Stimulated activated CD8-positive, alpha-beta memory T cell treated with anti-CD3 and anti-CD28 coated beads, Interleukin-7, amount 100 ng/mL, for 48 hours (primary cell): ENCODE results near the gene PODNL1.

Source experiments
- DNase-seq, 2 donors: peaks; one replicate each; pipeline ENCODE4 v3.0.0-alpha.2; 2020; ENCODE audit warnings: low read depth in 1 of 2; ENCODE audit errors: extremely low read depth in 1 of 2

The PODNL1 gene, protein sequence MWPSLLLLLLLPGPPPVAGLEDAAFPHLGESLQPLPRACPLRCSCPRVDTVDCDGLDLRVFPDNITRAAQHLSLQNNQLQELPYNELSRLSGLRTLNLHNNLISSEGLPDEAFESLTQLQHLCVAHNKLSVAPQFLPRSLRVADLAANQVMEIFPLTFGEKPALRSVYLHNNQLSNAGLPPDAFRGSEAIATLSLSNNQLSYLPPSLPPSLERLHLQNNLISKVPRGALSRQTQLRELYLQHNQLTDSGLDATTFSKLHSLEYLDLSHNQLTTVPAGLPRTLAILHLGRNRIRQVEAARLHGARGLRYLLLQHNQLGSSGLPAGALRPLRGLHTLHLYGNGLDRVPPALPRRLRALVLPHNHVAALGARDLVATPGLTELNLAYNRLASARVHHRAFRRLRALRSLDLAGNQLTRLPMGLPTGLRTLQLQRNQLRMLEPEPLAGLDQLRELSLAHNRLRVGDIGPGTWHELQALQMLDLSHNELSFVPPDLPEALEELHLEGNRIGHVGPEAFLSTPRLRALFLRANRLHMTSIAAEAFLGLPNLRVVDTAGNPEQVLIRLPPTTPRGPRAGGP

DNA sequence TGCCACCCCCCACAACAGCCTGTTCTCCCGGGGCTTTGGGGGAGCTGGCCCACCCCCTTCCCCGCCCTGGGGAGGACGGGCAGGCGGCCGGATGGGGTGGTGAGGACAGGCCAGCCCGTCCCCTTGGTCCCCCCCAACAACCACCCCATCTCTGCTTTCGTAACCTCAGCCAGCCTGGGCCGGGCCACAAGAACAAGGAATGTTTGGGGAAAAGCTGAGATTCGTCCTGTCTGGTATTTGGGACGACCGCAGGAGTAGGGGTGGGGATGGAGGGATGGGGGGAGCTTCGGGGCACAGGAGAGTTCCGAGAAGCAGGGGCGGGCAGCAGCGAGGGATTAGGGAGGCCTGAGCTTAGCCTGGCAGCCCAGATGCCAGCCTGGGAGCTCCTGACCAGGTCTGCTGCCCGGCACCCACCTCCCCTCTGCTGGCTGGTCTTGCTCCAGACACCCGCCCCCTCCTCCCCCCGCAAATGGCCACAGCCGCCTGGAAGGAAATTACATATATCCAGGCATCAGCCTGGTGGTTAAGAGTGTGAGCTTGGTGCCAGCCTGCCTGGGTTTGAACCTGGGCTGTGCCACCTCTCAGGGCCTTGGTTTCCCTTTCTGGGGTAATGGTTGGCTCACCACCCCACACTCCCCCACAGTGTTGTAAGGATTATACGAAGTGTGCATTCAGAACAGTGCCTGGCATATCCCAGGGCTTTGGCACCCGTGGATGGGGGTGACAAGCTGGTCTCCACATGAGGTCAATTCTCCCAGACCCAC lies at the start of gene PODNL1:
Gene PODNL1, minus strand, starts transcription at position 117 of the 764 bp plus-strand sequence. CDS start 236 bp downstream, outside the sequence.
- no peak for DNase-seq

DNA sequence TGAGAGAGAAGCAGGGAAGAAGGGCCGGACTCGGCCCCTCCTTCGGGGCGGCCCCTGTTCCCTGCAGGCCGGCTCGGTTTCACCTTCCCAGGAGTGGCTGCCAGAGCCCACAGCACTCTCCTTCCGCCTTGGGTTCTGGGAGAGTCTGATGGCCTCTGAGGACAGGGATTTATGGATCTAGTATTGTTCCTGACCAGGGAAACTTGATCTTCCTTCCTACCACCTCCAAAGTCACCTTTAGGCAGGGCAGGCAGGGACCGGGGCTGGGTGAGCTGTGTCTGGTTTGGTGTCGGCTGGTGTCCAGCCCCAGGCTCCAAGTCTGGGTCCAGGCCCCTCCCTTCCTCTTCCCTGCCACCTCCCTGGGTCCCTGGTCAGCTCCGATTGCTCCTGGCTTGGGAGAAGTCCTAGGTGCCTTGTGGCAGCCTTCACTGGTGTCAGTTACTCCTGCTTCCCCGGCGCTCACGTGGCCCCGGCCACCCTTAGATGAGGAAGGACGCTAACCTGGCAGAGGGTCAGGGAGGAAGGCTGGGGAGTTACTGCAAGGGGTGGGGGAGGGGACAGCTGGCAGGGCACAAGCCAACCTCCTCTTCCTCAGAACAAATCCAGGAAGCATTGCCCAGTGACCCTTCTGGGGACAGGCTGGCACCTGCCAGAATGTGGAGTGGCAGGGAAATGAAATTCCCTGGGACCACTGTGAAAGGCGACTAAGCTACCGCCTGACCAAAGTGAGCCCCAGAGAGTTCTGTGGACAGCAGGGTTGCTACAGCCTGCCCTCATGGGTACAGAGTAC lies 49.1 kb upstream of the PODNL1 start:
- DNase-seq, result no peak

DNA sequence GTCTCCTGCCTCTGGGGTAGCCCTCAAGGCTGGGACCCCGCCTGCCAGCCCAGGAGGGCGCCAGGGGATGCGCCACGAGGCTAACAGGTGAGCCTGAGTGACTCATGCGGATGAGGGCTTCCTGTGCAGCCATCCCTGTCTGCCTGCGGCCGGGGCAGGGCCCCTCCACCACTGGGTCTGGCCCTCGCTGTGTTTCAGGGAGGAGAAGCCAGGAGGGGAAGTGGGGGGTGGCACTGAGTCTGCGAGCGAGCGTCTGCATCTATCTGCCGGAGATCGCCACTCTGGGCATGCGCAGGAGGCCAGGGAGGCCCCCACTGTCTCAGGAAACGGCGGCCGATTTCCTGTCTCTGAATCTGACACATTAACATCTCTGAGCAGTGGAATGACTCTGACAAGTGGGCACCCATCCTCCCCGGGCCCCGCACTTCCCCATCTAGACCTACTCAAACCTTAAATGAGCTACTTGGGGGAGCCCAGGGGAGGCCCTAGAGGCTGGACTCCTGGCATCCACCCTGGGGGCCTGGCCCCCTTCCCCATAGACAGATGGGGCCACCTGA lies 48.2 kb upstream of the PODNL1 start:
- DNase-seq, result peak; percentile 96 to 100

DNA sequence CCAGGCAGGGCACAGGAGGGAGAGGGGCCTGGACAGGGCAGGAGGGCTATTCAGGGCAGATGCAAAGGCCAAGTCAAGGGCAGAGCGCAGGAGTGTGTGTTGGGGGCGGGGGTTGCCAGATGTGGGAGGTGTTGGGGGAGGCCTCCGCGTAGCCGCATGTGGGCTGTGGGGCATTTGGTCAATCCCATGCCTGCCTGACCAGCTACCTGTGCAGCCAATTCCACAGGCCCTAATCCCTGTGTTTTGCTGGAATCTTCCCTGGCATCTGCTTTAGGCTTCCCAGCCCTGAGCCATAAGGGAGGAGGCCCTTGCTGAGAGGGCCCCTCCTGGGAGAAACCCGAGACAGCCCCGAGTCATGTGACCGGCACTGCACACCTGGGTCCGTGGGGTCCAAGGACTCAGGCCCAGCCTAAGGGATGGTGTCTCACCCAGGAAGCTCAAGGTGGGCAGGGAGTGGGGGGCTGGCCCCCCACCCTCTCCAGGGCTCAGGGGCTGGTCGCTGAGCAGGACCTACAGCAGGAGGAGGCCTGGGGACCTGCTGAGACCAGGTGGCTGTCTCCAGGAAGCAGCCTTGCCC lies 47.6 kb upstream of the PODNL1 start:
- no peak for DNase-seq

DNA sequence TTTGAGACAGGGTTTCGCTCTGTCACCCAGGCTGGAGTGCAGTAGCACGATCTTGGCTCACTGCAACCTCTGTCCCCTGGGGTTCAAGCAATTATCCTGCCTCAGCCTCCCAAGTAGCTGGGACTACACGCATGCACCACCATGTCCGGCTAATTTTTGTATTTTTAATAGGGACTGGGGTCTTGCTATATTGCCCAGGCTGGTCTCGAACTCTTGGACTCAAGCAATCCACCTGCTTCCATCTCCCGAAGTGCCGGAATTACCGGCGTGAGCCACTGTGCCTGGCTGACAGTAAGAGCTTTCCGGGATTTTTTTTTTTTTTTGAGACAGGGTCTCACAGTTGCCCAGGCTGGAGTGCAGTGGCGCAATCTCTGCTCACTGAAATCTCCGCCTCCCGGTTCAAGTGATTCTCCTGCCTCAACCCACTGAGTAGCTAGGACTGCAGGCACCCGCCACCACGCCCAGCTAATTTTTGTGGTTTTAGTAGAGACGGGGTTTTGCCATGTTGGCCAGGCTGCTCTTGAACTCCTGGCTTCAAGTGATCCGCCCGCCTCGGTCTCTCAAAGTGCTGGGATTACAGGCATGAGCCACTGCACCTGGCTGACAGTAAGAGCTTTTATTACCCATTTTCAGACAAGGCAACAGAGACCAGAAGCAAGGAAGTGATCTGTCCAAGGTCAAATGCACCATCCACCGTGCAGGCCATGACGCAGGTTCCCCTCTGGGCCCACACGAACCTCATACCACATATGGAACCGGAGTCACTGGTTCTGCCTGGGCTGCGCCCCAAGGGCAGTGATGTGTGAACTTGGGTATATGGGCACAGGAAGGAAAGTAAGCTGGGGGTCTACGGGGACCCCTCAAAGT lies 46.9 kb upstream of the PODNL1 start:
- DNase-seq, result no peak

DNA sequence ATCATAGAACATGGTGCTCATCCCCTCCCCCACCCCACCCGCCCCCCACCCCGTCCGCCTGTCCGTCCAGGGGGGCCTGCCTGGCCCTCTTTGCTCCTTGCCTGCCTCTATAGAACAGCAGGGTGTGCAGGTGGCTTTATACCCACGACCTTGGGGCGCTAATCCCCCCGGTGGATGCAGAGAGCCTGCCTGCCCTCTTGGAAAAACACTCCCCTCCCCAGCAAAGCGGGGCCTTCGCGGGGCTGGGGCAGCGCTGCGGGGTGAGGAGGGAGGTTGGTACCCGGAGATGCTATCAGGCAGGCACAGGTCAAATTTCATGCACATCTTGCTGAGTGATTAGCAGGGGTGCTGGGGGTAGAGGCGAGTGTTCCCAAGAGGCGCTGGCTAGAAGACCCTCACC lies 46.0 kb upstream of the PODNL1 start:
- DNase-seq, result no peak

DNA sequence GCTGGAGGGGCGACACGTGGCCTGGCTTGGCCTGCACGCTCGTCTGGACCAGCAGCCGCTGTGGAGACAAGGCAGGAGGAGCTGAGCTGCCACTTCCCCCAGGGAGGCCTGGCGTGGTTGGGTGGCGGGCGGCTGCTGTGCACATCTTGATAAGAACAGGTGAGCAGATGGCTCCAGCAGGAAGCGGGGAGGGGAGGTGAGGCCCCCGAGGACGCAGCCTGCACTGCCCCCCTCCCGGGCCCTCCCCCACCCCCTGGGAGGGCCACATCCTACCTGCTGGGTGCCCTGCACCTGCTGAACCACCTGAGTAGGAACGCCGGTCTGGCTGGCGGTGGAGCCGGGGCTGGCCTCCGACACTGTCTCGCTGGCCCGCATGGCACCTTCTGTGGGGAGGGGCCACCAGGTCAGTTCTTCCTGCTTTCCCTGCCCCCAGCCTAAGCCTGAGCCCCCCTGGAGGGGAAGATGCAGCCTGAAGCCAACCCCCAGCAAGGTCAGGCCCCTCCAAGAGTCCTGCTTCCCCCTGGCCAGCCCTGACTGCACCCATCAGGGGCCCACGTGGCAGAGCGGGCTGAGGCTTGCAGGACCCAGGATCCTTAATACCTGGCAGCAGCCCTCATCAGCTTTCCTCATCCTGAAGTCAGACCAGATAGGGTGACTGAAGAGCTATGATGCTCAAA lies 45.1 kb upstream of the PODNL1 start:
- no peak for DNase-seq

DNA sequence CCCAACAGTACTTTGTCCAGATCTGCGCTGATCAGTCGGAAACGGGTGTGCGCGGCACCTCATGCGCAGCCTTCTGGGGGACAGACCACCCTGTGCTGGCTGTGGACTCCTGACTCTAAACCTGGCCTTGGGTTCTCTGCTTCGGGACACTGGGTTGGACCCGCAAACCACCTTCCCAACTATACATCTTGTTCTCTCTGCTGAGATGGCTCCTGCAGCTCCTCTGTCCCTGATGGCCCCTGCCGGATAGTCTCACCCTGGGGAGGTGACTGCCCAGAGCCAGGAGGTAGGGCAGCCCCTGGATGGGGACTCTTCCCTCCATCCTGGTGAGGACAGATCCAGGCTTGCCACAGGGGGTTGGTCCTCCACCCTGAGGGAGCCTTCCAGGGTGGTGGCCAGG lies 44.6 kb upstream of the PODNL1 start:
- DNase-seq, result no peak

DNA sequence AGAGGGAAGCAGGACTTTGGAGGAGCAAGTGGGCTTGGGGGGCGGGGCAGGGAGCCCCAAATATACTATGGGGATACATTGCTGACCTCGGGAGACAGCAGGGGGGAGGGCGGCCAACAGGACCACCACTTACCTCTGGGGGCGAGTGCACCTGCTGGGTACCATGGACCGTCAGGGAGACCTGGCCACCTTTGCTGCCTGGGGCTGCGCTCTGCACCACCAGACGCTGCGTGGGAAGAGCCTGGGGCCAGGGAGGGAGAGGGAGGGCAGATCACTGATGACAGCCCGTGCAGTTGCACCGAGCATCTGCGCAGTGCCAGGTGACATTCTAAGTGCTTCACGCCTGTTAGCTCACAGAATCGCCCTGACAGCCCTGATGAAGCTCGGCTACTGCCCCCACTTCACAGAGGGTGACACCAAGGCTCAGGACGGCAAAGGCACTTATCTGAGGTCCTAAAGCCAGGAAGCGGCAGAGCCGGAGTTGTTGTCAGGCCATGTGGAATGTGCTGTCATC lies 43.8 kb upstream of the PODNL1 start:
- no peak for DNase-seq

DNA sequence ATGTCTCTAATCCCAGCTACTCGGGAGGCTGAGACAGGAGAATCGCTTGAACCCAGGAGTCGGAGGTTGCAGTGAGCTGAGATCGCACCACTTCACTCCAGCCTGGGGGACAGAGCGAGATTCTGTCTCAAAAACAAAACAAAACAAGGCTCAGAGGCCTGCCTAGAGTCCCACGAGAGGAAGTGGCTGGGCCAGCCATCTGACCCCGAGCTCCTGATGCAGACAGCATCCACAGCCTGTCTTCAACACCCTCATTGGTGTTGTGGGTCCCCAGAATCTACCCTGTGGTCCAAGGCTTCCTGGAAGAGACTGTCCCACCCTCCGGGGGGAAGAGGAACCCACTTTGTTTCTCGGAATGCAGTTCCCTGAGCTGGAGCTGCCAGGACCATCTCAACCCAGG lies 43.2 kb upstream of the PODNL1 start:
- DNase-seq, result no peak

DNA sequence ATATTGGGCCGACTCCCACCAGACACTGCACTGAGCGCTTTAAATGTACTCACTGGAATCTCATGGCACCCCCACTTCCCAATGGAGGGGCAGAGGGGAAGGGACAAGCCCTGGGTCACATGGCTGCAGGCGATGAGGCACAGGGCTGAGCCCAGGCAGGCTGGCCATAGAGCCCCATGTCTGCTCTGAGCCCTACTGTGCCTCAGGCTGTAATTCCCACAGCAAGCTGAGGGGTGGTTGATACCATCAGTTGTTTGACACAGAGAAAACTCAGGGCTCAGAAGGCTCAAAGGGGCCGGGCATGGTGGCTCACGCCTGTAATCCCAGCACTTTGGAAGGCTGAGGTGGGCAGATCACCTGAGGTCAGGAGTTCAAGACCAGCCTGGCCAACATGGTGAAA lies 42.8 kb upstream of the PODNL1 start:
- no peak for DNase-seq

DNA sequence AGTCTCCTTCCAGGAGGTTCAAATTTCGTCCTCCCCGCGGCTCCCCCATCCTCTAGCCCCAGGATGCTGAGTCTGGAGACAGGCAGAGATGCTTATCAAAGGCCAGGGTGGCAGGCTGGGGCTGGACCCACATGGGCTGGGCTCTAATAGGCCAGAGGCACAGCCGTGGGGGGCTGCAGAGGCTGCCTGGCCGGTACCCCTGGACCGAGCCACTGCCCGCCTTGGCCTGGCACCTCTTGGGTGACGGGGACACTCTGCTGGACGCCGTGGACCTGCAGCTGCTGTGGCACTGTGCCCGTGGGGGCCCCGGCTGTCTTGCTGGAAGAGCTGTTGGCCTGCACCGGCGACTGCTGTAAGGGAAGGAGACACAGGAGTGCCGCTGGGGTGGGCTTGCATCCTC lies 42.1 kb upstream of the PODNL1 start:
- DNase-seq, result no peak

DNA sequence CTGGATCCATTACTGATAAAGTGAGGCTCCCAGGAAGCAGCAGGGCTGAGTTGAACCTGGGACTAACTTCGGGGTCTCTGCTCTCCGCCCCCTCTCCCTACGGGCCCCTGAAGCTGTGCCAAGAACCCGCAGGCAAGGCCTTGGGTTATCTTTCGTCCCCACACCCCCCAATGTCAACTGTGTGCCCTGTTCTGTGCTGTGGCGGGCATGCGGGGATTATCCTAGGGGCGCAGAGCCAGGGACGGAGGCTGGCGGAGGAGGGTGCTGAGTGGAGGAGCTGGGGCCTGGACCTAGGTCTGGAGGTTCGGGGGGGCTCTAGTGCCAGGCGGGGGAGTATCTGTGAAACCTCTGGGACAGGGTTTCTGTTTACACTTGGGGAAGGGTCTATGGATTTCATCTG lies 41.5 kb upstream of the PODNL1 start:
- DNase-seq, result no peak

DNA sequence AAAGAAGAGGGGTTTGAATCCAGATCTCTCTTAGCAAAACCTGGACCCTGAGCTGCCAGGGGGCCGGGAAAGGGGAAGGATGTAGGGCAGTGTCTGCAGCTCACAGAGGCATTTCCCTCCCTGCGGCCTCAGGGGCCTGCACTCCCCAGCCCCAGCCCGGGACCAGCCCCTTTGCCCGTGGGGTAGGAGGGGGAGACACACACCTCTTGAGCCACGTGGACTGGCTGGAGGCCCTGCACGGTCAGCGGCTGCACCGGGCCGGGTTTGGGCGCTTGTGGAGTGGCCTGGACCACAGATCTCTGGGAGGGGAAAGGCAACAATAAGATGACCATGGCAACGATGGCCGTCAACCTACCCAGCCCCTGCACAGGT lies 41.0 kb upstream of the PODNL1 start:
- DNase-seq, result no peak

DNA sequence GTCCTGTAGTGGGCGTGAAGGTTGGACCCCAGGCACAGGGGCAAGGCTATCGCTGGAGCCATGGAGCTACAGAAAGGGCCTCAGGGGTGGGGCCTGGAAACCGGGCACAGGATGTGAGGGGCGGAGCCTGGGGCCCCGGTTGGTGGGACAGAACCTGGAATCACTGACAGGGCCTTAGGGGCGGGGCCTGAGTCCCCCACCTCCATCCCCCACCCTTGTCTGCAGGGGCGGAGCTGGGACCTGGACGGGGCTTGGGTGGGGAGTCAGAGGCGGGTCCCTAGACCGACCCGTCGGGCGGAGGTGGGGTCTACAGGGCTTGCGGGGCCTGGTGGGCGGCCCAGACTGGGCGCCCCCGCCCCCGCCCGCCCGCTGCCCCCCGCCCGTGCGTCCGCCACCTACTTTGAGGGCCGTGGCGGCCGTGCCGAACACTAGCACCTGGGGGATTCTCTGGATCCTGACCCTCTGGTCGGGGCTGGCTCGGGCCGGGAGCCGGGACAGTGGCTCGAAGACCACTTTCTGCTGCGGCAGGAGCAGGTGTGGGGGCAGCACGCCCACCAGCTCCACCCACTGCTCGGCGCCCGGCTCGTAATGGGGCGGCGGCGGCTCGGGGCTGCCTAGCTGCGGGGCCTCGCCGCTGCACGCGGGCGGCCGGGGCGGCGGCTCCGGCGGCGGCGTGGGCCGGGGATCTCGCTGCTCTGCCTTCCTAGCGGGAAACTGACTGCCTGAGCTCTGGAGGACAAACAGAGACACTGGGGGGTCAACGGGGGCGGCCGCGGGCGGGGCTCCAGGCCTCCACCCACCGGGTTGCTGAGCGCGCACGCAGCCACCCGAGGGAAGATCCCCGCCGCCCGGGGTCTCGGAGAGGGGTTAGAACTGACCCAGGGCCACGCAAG lies 40.4 kb upstream of the PODNL1 start:
- DNase-seq, result peak in 1 of 2 donors; percentile 34

DNA sequence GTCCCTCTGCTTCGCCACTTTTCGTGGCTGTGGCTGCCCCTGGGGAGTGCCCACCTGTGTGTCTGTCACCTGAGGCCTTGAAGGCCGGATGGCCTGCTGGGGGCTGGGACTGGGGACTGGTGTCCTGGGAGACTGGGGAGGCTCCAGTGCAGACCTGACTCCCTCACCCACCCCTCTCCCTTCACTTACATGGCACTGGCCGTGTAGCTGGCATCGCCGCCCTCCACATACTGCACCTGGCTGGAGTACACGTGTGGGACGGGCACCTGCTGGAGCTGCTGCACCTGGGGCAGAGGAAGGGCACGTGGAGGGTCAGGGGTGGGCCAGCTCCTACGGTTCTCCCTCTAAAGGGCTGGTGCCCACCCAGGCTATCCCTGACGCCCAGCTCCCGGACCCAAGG lies 39.6 kb upstream of the PODNL1 start:
- DNase-seq, result no peak

DNA sequence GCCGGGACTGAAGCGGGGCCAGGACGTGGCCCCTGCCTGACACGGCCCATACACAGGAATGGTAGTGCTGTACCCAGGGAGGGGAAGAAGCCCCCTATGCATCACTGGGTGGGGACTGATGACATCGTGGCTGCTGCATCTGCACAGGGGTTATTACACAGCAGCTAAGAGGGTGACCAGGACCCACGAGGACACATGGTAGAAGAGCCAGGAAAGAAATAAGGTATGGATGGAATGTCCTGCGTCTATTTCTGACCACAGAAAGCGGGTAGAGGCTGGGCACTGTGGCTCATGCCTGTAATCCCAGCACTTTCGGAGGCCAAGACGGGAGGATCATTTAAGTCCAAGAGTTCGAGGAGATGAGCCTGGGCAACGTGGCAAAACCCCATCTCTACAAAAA lies 38.2 kb upstream of the PODNL1 start:
- DNase-seq, result no peak

DNA sequence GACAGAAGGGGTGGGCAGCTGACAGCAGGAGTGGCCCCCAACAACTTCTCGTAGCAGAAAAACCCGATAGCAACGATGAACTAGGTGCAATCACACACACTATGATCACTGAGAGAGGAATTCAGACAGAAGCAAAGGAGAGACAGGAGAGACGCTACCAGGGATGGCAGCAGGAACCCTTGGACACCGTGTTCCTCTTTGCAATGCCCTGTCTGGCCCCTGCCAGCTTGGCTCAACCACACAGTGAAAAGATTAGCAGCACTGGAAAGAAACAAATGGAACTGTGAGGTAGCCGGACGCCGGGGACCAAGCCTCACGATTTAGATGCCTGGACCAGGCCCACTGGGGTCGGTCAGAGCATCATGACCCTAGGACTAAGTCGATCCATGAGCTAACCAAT lies 37.7 kb upstream of the PODNL1 start:
- no peak for DNase-seq
